ENCODE results near the gene ABCC9. TPM values are rescaled to one million over a fixed set of nuclear protein-coding genes. Genes with fewer than 3 reads are reported as not detected.

Gene ABCC9
- polyA plus RNA-seq, 1 of the 3 experiments (the other 2 are of a cell fraction), result 0.02 TPM

DNA sequence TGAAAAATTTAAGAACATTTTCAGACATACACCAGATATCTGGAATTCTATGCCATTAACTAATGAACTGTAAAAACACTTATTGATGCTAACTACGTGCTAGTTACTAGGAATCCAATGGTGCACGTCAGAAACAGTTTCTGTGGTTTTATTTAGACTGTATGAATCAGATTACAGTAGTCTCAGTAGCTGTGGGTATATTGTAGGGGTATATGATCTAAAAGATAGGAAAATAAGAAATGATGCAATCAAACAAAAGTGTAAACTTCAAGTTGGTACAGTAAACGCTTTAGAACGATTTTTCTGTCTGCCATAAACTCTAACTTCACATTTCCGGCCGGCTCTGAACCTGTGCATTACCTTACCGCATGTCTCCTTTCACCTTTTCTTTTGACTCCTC, 2.3 kb downstream of the ABCC9 start:
- no peak overlapping the region for H3K4me3 ChIP-seq (ENCODE audit: low read depth in 2 of 2, low read length in 1 of 2)
- TF ChIP-seq USF2 (IDR thresholded peaks at IDR 0.05; ENCODE audit: borderline replicate concordance, low read depth, low read length) (no peak), FOSL2 (IDR thresholded peaks at IDR 0.05; ENCODE audit: borderline replicate concordance, low read depth) (no peak)
- no peak overlapping the region for H3K4me2 ChIP-seq
- no peak overlapping the region for H3K9ac ChIP-seq
- POLR2A ChIA-PET, result no interaction called here
- peaks cover 0 to 5% of the 10 kb centered on the region in 2 experiments; a peak in 1 of 4 replicates for H3K4me1 ChIP-seq (ENCODE audit: control insufficient read depth in 1 of 2, insufficient read depth in 2 of 2, low read depth in 1 of 2, low read length in 1 of 2)
- WGBS (ENCODE audit: low lambda C conversion rate), result 10% methylated on average over 7 of the region's 7 CpGs
- H3K27ac ChIP-seq (ENCODE audit: low read depth in 2 of 2, low read length in 1 of 2), result no peak overlapping the region
- H3K27me3 ChIP-seq (ENCODE audit: insufficient read depth), result peaks cover 32% of the 10 kb centered on the region; the same call in 1 of the 2 replicates
- CTCF ChIA-PET, result no interaction called here
- no peaks in the 10 kb centered on the region for H3K9me2 ChIP-seq
- no peaks in the 10 kb centered on the region for H3F3A ChIP-seq (replicated peaks; ENCODE audit: insufficient read depth)
- no peak for DNase-seq
- H2AFZ ChIP-seq (ENCODE audit: low read depth), result no peak overlapping the region
- H3K36me3 ChIP-seq (replicated peaks in 1 of 2; ENCODE audit: control insufficient read depth in 1 of 2, insufficient read depth in 2 of 2, low read length in 1 of 2), result no peaks in the 10 kb centered on the region
- no peaks in the 10 kb centered on the region for H4K20me1 ChIP-seq (ENCODE audit: insufficient read depth)
- no peaks in the 10 kb centered on the region for H3K9me3 ChIP-seq
- H3K79me2 ChIP-seq (ENCODE audit: insufficient read depth), result no peaks in the 10 kb centered on the region

- WGBS (ENCODE audit: low lambda C conversion rate), result 7% methylated on average over 1 of the region's 1 CpG
- Histone ChIP-seq H3K79me2 (ENCODE audit: insufficient read depth) (no peaks in the 10 kb centered on the region), H3K4me3 (ENCODE audit: low read depth in 2 of 2, low read length in 1 of 2) (no peak overlapping the region), H3K9me3 (no peaks in the 10 kb centered on the region), H3K4me1 (ENCODE audit: control insufficient read depth in 1 of 2, insufficient read depth in 2 of 2, low read depth in 1 of 2, low read length in 1 of 2) (no peaks in the 10 kb centered on the region), H3F3A (replicated peaks; ENCODE audit: insufficient read depth) (no peaks in the 10 kb centered on the region), H3K27me3 (ENCODE audit: insufficient read depth) (peaks cover 1% of the 10 kb centered on the region; the same call in 1 of the 2 replicates), H4K20me1 (ENCODE audit: insufficient read depth) (no peaks in the 10 kb centered on the region), H3K9me2 (no peaks in the 10 kb centered on the region), H3K4me2 (no peak overlapping the region), H3K9ac (no peak overlapping the region), H3K36me3 (replicated peaks in 1 of 2; ENCODE audit: control insufficient read depth in 1 of 2, insufficient read depth in 2 of 2, low read length in 1 of 2) (no peaks in the 10 kb centered on the region), H2AFZ (ENCODE audit: low read depth) (no peak overlapping the region), H3K27ac (ENCODE audit: low read depth in 2 of 2, low read length in 1 of 2) (no peak overlapping the region)
- CTCF ChIA-PET, result interaction anchor here (1.2 to 1.6 kb wide), 2 partner anchors 55 to 161 kb away, joined by 4 read pairs; no protein-coding TSS in a partner anchor
- TF ChIP-seq JUND (IDR thresholded peaks at IDR 0.05) (no peak), ZBTB33 (IDR thresholded peaks at IDR 0.05; ENCODE audit: borderline replicate concordance, low read depth) (no peak), USF2 (IDR thresholded peaks at IDR 0.05; ENCODE audit: borderline replicate concordance, low read depth, low read length) (no peak), MXI1 (IDR thresholded peaks at IDR 0.05; ENCODE audit: low read depth, low read length) (no peak), FOSL2 (IDR thresholded peaks at IDR 0.05; ENCODE audit: borderline replicate concordance, low read depth) (no peak), RXRA (IDR thresholded peaks at IDR 0.05; ENCODE audit: borderline replicate concordance, low read depth) (no peak), PBX3 (IDR thresholded peaks at IDR 0.05) (no peak), TCF12 (IDR thresholded peaks at IDR 0.05) (no peak), SMC3 (IDR thresholded peaks at IDR 0.05; ENCODE audit: low read depth, low read length) (no peak), NRF1 (IDR thresholded peaks at IDR 0.05; ENCODE audit: low read depth, low read length) (no peak), RAD21 (IDR thresholded peaks at IDR 0.05; ENCODE audit: low read length) (no peak), NFIC (IDR thresholded peaks at IDR 0.05; ENCODE audit: borderline replicate concordance) (no peak)
- TF ChIP-seq, protein P1, sequence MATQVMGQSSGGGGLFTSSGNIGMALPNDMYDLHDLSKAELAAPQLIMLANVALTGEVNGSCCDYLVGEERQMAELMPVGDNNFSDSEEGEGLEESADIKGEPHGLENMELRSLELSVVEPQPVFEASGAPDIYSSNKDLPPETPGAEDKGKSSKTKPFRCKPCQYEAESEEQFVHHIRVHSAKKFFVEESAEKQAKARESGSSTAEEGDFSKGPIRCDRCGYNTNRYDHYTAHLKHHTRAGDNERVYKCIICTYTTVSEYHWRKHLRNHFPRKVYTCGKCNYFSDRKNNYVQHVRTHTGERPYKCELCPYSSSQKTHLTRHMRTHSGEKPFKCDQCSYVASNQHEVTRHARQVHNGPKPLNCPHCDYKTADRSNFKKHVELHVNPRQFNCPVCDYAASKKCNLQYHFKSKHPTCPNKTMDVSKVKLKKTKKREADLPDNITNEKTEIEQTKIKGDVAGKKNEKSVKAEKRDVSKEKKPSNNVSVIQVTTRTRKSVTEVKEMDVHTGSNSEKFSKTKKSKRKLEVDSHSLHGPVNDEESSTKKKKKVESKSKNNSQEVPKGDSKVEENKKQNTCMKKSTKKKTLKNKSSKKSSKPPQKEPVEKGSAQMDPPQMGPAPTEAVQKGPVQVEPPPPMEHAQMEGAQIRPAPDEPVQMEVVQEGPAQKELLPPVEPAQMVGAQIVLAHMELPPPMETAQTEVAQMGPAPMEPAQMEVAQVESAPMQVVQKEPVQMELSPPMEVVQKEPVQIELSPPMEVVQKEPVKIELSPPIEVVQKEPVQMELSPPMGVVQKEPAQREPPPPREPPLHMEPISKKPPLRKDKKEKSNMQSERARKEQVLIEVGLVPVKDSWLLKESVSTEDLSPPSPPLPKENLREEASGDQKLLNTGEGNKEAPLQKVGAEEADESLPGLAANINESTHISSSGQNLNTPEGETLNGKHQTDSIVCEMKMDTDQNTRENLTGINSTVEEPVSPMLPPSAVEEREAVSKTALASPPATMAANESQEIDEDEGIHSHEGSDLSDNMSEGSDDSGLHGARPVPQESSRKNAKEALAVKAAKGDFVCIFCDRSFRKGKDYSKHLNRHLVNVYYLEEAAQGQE (IDR thresholded peaks at IDR 0.05; ENCODE audit: low read depth, low read length), result no peak
- DNase-seq, result no peak
- POLR2A ChIA-PET, result no interaction called here
These were observed 7.1 kb downstream of the ABCC9 start for GRCh38 chr12:21934173-21934572.
